ENCODE measurements around the gene SORT1.

- TF ChIP-seq CTCF (conservative IDR thresholded peaks at IDR 0.05) (no peak), ZFX (IDR thresholded peaks at IDR 0.05) (no peak)
Observed at GRCh38 chr1:109350182-109350581, 47.5 kb downstream of the SORT1 start.

Measured in C4-2B (cell line).